KBM-7 (cell line): ENCODE data around the gene CEP290.

Experiments used
- DNase-seq: peaks from one replicate; pipeline ENCODE4 v3.0.0-alpha.2; 2015
- in situ Hi-C: fragments of 300-500 bp; cut with MboI; formaldehyde crosslinking; loops from 2 replicates; pipeline ENCODE4 v1.14.3; 2020; ENCODE audit warnings: low sequenced_read_pairs, low pct_unique_long_range_greater_than_20kb, mixed read lengths

CEP290 gene

GRCh38 chr12:88141774-88142609, at the start of gene CEP290, which contains the start of gene TMTC3:
CEP290 (minus strand) TSS chr12:88142088; CDS start chr12:88141307, 781 bp downstream.
TMTC3 (plus strand) TSS chr12:88142307; CDS start chr12:88148316, 6,009 bp downstream.
- in situ Hi-C loops, result loop anchor here (25.0 kb wide), 1 partner anchor 845 kb away; no protein-coding TSS in a partner anchor
- peak; percentile 98 for DNase-seq

- DNase-seq, result no peak
- in situ Hi-C loops, result no loop called here
Measured at GRCh38 chr12:88188180-88188579, 46.3 kb upstream of the CEP290 start.

- DNase-seq, result no peak
- in situ Hi-C loops, result no loop called here
Measured at GRCh38 chr12:88187571-88187970, 45.7 kb upstream of the CEP290 start.

GRCh38 chr12:88185988-88186387, 44.1 kb upstream of the CEP290 start:
- in situ Hi-C loops, result no loop called here
- DNase-seq, result no peak

- no peak for DNase-seq
- in situ Hi-C loops, result no loop called here
Measured at GRCh38 chr12:88185279-88185678, 43.4 kb upstream of the CEP290 start.

GRCh38 chr12:88184196-88184595, 42.3 kb upstream of the CEP290 start:
- DNase-seq, result no peak
- in situ Hi-C loops, result no loop called here

GRCh38 chr12:88182416-88182815, 40.5 kb upstream of the CEP290 start:
- DNase-seq, result no peak
- in situ Hi-C loops, result no loop called here

GRCh38 chr12:88181881-88182280, 40.0 kb upstream of the CEP290 start:
- DNase-seq, result no peak
- in situ Hi-C loops, result no loop called here

- in situ Hi-C loops, result no loop called here
- DNase-seq, result no peak
Measured at GRCh38 chr12:88179436-88180014, 37.6 kb upstream of the CEP290 start.

- in situ Hi-C loops, result no loop called here
- no peak for DNase-seq
Measured at GRCh38 chr12:88175544-88175943, 33.7 kb upstream of the CEP290 start.

GRCh38 chr12:88172844-88173407, 31.0 kb upstream of the CEP290 start:
- in situ Hi-C loops, result no loop called here
- DNase-seq, result no peak

GRCh38 chr12:88167384-88167783, 25.5 kb upstream of the CEP290 start:
- in situ Hi-C loops, result no loop called here
- DNase-seq, result no peak

GRCh38 chr12:88166179-88166578, 24.3 kb upstream of the CEP290 start:
- no peak for DNase-seq
- in situ Hi-C loops, result no loop called here

GRCh38 chr12:88163371-88163770, 21.5 kb upstream of the CEP290 start:
- no peak for DNase-seq
- in situ Hi-C loops, result no loop called here

GRCh38 chr12:88156075-88156654, 14.3 kb upstream of the CEP290 start:
- DNase-seq, result no peak
- in situ Hi-C loops, result no loop called here

GRCh38 chr12:88153959-88154358, 12.1 kb upstream of the CEP290 start:
- in situ Hi-C loops, result no loop called here
- no peak for DNase-seq

GRCh38 chr12:88150063-88150462, 8.2 kb upstream of the CEP290 start:
- no peak for DNase-seq
- in situ Hi-C loops, result no loop called here

- DNase-seq, result no peak
- in situ Hi-C loops, result loop anchor here (25.0 kb wide), 1 partner anchor 841 kb away; no protein-coding TSS in a partner anchor
Measured at GRCh38 chr12:88145567-88146505, 3.9 kb upstream of the CEP290 start.
